Dermis blood vessel endothelial cell (primary cell): ENCODE results near the gene RRBP1. TPM values are rescaled to one million over a fixed set of nuclear protein-coding genes. Genes with fewer than 3 reads are reported as not detected.

ENCODE experiments used
- DNase-seq: peaks from one replicate; pipeline ENCODE4 v3.0.0; 2010
- total RNA-seq: library from RNA; depleted of rRNA; stranded (reverse); fragments of >200 nt; gene quantifications from 2 replicates; pipeline ENCODE4 v1.2.3, GENCODE V29; 2014

RRBP1 gene
- total RNA-seq, 1 donor from 2014 or later = 123 TPM

DNA sequence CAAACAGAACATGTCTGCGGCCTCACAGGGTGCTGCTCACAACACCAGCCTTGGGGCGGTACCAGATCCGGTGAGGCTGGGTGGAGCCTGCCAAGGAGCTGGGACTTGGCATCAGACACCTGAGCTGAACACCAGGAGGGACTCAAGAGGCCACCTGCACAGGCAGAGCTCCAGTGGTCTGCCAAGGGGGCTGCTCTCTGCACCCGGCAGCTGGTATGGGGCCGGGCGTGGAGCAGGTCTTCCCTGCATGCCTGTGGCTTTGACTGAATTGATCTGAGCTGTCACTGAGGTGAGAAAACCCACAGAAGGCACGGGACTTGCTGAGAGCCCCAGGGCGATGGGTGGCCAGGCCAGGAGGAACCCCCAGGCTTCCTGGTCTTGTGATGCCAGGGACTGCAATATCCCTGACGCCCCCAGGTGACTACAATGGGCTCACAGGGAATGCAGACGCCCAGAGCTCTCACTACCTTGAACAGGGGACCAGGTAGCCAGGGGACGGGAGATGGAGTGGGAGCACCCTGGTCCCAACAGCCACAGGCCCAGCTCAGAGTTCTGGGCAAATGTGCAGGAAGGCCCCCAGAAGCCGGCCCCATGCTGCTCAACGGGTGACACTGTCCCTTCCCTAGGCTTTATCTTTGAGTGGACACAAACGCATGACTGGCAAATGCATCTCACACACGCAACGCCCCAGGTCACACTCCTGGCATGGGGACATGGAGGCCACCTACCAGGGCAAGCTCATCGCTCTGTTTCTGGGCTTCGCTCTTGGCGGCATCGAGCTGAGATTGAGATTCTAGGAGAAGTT, 64.0 kb downstream of the RRBP1 start:
- no peak for DNase-seq

DNA sequence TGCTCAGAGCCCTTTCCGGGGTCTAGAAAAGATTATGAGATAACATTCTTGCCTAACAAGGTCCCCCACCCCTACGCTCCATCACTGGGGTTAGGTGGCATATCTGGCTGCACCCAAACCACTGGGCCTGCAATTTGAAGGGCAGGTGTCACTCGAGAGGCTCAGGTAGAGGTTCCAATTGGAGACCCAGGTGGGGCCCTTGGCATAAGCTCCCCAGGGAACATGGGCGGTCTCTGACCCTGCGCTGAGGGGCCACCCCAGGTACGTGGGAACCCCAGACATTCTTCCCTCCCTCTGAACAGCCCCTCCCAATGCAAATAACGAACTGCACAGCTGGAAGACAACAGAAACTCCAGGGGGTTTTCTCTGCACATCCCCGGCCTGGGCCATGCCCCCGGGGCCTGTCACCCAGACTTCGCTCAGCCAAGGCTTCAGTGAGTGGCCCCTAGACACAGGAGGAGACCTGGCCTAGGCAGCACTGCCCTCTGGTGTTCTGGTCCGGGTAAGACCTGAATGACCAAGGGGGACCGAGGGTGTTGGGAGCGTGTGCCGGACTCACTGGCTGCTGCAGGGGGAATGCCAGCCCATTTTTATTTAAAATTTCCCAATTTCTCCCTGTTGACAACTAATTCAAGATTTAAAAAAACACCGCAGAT, 64.7 kb downstream of the RRBP1 start:
- DNase-seq = peak; percentile 68

DNA sequence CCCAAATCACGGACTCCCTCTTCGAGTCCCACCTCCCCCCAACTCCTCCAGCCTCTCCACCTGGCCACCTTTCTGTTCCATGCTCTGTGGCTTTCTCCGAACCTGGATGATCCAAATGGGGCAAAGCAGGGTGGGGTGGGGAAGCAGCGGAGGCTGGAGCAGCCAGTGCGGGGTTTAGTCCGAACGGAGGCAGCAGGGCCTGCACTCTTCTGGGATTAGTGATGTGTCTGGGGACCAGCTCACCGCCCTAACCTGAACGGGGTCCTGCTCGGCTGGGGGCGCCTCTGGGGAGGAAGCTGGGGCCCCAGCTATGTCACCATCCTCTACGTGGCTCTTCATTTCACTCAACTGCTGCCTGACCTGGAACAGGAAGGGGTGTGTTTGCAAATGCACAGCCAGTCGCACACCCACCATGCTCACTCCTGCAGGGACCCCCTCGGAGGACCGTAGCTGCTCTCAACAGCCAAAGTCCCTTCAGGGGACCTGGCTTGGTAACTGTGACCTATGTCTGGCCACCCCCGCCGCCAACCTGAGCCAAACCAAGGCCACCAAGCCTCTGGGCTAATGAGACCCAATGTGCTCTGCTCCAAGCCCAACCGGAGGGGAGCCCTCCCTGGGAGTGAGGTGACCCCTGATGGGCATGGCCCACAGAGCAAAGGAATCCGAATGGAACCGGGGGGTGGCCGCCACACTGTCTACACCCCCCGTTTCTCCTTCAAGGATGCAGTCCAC, 65.4 kb downstream of the RRBP1 start:
- no peak for DNase-seq

DNA sequence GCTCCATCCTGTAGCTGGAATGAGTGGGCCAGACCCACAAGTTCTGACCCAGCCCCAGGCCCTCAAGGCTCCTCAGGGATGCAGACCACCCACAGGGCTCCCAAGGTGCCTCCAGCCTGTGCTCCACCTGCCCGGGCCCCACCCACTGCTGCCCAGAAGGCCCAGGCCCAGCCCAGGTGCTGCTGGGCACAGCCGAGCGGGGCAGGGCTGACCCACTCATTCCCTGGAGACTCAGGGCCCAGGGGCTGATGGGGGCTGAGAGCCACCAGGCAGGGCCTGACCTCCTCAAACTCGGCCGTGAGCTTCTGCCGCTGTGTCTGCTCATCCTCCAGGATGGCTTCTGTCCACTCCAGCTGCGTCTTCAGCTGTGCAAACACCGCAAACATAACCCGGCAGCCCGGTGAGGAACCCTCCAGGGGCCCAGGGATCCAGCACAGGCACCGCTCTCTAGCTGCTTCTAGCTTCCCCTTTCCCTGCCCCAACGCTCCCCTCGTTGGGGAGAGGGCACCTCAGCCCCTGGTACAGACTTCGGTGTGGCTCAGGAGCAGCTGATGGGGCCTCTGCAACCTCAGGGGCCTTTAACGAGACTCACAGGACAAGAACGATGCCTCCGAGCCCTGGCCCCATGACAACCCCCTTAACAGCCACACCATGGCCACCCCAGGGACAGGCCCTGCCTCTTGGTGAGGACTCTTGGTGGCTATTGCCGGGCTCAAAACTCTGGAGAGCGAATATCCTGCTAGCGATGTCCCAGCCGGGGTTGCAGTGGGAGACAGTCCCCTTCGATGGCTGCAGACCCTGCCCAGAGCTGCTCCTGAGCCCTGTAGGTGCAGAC, 66.2 kb downstream of the RRBP1 start:
- no peak for DNase-seq

DNA sequence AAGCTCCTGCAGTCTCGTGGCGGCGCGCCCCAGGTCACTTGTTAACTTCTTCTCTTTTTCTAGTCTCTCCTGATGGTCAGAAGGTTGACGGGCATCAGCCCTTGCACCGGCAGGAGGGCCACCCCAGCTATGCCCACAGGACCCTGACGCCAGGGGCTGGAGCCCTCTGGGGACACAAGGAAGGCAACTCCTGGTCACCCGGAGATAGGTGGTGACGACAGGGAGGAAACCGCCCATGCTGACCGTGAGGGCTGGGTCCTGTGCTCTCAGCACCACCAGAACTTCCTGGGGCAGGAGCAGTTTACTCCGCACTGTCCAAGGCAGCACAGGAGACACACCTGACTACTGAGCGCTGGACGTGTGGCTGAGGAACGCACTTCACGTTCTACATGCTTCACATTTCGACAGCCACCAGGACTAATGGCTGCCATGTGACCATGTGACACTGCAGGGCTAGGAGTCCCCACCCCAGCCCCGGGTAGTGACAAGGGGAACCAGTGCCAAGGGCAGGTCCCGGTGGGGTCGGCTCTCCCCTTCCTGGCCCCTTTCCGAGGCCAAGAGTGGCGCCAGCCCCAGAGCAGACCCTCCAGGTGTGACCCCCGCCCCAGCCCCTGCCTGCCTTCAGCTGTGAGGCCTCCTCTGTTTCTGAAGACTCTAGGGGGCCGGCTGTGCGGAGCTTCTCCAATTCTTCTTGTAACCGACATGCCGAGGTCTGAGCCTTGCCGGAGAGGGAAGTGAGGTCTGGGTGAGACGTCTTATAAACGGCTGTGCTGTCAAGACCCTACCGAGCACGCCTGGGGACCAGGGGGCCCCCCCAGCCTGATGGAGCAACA, 67.0 kb downstream of the RRBP1 start:
- DNase-seq = no peak

DNA sequence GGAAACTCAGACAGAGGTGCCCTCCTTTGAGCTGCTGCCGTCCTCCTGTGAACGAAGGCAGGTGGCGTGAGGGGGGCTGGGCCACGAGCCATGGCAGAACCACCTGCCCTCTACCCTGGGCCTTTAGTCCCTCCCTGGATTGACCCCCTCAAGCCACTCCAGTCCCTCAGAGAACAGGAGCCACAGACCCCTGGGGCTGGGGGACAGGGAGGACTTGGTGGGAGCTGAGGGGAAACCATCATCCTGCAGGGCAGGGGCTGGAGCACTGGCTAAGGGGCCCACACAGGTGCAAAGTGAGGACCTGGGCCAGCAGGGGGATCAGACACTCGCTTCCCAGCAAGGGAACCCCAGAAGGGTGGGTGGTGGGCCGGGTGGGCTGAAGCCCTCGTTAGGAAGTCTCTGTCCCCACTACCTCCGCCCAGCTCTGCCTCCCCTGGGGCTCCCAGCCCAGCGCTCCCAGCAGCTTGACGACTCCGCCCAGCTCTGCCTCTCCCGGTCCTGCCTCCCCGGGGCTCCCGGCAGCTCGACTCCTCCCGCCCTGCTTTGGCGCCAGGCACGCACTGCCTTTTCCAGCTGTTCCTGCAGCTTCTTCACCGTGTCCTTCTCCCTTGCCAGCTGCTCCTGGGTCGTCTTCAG, 67.7 kb downstream of the RRBP1 start:
- no peak for DNase-seq

DNA sequence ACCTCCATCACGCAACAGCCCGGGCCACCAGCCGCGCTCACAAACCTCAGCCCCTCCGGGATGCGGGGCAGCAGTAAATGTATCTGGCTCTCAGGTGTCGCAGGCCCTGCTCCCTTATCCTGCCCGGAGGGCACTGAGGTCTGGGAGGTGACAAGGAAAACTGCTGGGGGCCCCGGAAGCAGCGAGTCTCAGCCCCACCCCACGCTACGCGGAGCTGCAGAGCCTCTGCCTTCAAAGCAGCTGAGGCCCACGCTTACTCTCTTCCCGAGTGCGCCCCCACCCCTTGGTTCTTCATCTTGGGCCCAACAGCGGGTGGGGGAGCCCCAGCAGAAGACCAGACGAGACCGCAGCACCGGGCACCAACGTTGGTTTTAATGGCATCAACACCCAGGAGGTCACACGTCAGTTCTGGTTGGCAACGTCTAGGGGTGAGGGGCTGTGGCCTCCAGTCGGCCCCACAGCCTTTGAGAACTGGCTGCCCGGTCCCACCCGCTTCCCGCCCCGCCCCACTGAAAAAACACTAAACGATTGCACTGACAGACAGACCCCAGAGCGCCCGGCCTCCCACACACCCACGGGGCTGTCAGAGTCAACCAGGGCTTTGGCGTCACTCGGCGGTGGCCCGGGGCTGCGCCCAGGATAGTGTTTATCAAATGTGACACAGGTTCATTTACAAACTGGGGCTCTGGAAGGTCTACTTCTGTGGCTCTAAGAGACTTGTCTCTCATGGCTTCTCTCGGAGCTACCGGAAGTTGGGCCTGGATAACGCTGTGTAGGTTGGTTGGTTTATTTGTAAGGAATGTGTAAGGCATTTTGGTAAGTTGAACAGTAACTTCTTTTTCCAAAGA, 68.5 kb downstream of the RRBP1 start:
- DNase-seq = no peak

DNA sequence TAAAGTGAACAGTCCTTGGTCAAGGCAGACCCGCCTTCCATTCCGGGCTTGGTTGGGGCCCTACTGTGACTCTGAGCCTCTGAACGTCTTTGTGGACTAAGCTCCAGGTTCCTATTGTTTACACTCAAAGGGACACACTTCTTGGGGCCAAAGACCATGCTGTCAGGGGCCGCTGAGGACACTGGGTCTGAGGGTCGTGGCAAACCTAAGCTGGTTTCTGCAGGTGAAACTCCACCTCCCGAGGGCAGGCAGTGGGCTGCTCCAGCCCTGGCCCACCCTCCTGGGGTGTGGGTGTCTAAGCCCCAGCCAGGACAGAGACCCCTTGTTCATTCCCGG, 69.1 kb downstream of the RRBP1 start:
- no peak for DNase-seq

DNA sequence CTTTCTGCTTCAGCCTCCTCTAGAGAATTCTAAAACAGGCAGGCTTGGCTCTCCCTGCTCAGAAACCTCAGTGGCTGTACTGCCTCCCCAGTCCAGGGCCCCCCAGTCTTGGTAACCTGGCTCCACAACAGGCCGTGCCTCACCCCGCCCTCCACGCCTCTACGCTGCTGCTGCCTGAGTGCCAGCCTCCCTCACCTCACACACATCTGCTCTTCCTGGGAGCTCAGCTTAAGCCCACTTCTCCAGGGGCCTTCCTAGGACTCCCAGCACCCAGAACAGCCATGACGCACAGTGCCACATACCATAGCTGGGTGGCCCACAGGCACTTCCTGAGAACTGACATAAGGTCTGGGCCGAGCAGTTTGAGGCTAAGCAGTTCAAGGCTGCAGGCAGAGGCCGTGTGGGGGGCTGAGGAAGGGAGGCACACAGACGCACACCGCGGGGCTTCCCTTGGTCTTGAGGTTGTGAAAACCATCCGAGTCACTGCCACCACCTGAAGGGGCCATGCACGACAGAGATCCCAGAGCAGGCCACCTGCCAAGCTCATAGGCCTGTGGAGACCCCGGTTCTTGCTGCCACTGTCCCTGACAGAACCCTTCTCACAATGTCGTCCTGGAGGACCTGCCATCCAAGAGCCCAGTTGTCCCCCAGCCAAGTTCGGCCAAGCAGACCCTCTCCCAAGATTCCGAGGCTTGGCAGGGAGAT, 69.6 kb downstream of the RRBP1 start:
- DNase-seq = peak; percentile 30

DNA sequence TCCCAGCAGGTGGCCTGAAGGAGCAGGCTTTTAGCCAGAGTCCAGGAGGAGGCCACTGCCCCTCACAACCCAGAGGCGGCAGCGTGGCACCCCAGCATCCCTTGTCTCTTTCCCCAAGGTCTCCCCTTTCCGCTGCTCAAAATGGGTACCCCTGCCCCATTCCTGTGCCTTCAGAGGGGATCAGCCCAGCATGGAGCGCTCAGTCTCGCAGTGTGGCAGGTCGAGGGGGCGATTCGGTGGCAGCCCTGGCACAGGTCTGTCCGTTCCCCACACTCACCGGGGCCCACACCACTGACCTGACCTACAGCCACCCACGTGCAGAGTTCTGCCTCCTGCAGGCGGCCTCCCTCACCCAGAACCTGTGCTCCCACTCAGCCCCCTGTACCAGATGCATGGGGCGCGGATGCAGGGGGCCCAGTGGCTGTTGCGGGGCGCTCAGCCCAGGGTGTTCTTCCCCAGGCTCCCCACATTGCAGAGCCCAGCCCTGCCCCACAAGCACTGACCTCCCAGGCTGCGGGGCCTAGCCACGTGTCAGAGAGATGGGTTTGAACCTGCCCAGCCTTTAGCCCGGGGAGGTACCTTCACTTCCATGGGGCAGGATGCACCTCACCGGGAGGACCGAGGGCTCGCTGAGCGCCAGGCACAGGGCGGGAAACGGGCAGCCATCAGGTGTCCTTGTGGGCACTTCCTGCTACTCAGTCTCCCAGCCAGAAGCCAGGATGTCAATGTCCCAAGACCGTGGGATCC, 70.3 kb downstream of the RRBP1 start:
- peak; percentile 51 for DNase-seq

DNA sequence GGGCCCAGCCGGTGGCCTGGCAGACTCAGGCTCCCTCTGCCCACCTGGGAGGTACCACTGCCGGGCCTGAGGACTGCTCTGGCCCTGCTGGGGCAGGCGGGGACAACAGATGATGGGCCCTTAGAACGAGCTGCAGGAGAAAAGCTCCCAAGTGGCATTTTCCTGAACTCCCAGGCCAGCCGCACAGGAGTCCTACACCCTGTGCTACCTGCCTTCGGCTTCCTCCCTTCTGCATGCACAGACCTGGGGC, 70.8 kb downstream of the RRBP1 start:
- no peak for DNase-seq

DNA sequence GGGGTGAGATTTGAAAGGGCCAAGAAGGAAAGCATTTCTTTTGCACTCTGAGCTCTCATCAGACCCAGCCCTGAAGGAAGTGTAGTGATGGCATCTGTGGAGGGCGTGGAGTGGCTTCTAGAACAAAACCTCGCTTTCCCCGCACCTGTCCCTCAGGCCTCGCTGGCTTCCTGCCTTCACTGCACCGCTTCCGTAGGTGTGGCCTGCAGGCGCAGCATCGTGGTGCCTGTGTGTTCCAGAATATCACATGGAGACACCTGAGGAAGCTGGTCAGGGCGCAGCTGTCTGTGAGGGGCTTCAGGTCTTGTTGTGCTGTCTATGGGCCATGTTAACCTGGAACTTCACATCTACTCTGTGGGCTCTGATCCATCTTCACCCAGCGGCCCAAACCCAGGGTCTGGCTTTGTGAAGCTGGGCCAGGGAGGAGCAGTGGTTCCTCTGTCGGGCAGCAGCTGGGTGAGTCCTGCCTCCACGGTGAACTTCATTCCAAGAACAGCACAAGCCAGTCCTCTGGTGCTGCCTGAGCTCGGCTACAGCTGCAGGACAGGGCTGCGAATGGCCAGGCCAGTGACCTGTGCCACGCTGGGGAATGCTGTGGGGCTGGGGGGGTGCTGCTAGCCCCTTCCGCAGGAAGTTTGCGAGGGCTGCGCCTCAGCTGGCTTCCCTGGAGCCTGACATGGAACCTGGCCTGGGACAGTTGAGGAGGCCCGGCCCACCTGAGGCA, 71.3 kb downstream of the RRBP1 start:
- peak; percentile 31 for DNase-seq

DNA sequence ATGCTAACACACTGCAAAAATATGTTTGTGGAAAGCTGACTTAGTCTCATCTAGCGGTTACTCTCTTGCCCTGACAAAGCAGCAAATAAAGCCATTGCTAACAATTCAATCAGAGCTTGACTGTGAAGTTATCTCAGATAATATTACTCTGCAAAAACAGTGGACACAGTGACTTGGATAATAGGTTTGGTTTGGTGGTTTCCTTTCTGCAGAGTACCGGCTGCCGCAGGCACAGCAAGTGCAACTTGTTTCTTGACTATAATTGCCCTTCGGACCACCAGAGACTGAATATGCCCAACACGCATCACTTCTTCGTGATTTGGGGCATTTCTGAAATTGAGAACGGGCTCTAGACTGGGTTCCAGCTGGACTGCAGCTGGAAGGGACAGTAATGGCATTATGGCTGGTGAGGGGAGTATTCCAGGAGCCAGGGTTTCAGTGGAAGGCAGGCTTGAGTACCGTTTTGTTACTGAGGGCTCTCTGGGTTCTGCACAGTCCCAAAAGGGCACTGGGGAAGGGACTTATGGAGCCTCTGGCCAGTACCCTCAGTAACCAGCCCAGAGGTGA, 72.1 kb downstream of the RRBP1 start:
- no peak for DNase-seq

DNA sequence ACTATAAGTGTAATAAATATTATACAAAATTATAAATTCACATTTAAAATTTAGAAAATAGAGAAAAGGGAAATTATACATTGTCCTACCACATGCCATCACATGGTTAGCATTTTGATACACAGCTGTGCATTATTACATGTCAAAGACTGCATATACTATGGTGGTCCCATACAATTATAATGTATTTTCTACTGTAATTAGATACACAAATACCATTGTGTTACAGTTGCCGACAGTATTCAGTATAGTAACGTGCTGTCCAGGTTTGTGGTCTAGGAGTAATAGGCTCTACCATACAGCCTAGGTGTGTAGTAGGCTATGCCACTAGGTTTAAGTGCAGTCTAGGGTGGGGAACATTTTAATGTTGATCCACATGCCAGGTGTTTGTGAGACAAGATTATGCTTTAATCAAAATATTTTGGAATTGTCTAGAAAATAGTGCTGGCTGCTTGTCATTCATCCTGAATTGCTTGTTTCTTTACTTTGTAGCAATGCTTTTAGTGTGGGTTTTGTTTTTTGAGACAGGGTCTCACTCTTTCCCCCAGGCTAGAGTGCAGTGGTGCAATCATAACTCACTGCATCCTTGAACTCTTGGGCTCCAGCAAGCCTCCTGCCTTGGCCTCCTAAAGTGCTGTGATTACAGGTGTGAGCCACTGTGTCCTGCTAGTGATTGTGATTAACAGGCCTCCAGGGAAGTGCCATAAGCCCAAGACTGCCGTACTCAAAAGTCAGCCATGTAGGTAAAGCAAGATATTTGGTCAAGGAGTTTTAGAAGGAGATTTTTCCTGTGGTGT, 73.1 kb downstream of the RRBP1 start:
- DNase-seq = no peak

DNA sequence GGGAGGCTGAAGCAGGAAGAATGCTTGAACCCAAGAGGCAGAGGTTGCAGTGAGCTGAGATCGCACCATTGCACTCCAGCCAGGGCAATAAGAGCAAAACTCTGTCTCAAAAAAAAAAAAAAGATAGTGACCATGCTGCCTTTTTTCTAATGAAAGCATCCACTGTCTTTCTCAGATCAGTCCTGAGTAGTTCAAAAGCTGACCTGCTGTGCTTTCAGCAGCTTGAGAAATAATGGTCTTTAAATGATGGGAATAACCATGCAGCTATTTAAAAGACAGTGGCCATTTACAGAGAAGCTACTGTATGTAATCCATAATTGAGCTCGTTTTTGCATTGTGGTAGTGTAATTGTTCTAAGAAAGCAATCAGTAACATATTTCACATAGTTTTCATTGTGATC, 76.0 kb downstream of the RRBP1 start:
- no peak for DNase-seq

DNA sequence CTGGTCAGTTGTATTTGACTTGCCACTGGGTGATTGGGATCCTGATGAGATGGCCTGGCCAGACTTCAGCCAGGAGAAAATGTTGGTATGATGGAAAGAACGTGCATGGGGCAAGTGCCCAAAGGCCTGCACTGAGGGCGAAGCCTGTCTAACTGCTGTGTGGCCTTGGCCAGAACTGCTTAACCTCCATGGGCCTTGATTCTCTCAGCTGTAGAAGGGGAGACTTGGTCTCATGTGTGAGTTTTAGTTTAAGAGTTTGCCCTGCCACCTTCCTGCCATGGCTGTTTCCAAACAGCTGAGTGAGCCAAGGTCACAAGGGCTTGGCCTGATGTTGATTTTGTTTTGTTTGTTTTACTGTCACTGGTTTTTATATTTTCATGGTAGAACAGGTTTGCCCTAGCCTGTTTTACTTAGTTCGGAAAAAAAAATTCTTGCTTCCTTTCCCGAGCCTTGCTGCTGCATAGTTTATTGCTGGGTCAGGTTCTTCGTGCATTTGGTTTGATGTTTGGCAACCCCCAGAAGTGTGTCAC, 76.8 kb downstream of the RRBP1 start:
- DNase-seq = no peak

DNA sequence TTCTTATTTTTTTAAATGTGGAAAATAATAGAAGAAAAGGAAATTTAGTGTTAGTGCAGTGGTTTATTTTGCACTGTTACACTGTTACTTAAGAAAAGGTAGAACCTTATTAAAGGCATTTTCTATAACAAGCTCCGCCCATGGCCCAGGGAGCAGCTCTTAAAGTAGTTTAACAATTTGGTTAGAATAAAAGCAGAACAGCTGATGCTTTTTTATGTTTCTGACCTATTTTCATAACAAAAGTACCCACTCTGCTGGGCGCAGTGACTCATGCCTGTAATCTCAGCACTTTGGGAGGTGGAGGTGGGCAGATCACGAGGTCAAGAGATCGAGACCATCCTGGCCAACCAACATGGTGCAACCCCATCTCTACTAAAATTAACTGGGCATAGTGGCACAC, 79.5 kb downstream of the RRBP1 start:
- no peak for DNase-seq
